ENCODE data around the gene EIF3B. TPM values are rescaled to one million over a fixed set of nuclear protein-coding genes. Genes with fewer than 3 reads are reported as not detected.

The EIF3B gene
- total and polyA plus RNA-seq, 9 of the 15 experiments (the other 6 are each of a cell fraction or from before 2014, with no cell fraction given), result 25.9 to 494 (median 357) TPM

- TF ChIP-seq ZFP91 (CRISPR knock-in tag; IDR thresholded peaks at IDR 0.05) (no peak), IRF1 (CRISPR knock-in tag; IDR thresholded peaks at IDR 0.05; ENCODE audit: borderline replicate concordance) (no peak), ZNF121 (CRISPR knock-in tag; conservative IDR thresholded peaks at IDR 0.05) (no peak), CEBPG (CRISPR knock-in tag; IDR thresholded peaks at IDR 0.05) (peak; percentile 74), CEBPG (tag; conservative IDR thresholded peaks at IDR 0.05 in 1 of 2, IDR thresholded peaks at IDR 0.05 in 1 of 2) (peak; percentile 60; a peak in 3 of 4 replicates), ZNF24 (IDR thresholded peaks at IDR 0.05) (no peak), ZNF197 (CRISPR knock-in tag; IDR thresholded peaks at IDR 0.05; ENCODE audit: low read depth) (no peak), EP300 (IDR thresholded peaks at IDR 0.05; ENCODE audit: low read length) (peak; percentile 67), NR2F6 (CRISPR knock-in tag; IDR thresholded peaks at IDR 0.05) (no peak), HDAC1 (IDR thresholded peaks at IDR 0.05) (peak in 1 of 2 experiments; percentile 35; a peak in 1 of 4 replicates), DNMT1 (IDR thresholded peaks at IDR 0.05) (no peak), UBTF (IDR thresholded peaks at IDR 0.05; ENCODE audit: borderline replicate concordance in 1 of 2, low read depth in 2 of 2, low read length in 2 of 2) (no peak), ZBTB12 (CRISPR knock-in tag; IDR thresholded peaks at IDR 0.05) (no peak), POLR2AphosphoS5 (IDR thresholded peaks at IDR 0.05; ENCODE audit: control insufficient read depth, insufficient read depth, low read depth, low read length) (no peak), SMARCA4 (IDR thresholded peaks at IDR 0.05) (peak; percentile 83), ZNF644 (tag; IDR thresholded peaks at IDR 0.05; ENCODE audit: low read depth) (peak; percentile 66; the same call in 1 of the 2 replicates), NBN (IDR thresholded peaks at IDR 0.05; ENCODE audit: low read depth) (no peak; the same call in none of the 2 replicates), SREBF2 (CRISPR knock-in tag; IDR thresholded peaks at IDR 0.05) (no peak), SAFB2 (IDR thresholded peaks at IDR 0.05; ENCODE audit: borderline replicate concordance, low read depth, low read length, severe bottlenecking) (no peak), HDAC6 (IDR thresholded peaks at IDR 0.05; ENCODE audit: low read depth, low read length) (no peak), ZNF143 (CRISPR knock-in tag; IDR thresholded peaks at IDR 0.05) (no peak), POLR3A (IDR thresholded peaks at IDR 0.05; ENCODE audit: borderline replicate concordance, extremely low read depth, insufficient read depth, insufficient read length) (no peak)
These were observed 45.4 kb downstream of the EIF3B start (continued) for GRCh38 chr7:2399848-2400587.

Data from K562 (cell line).